SJSA1 (cell line): Measurements from ENCODE around the gene SUPT4H1. TPM values are rescaled to one million over a fixed set of nuclear protein-coding genes. Genes with fewer than 3 reads are reported as not detected.

Source experiments
- DNase-seq, 2 experiments: peaks; one replicate each; pipeline ENCODE4 v3.0.0-alpha.2; 2015 to 2020; ENCODE audit warnings: low spot score in 2 of 2, low read depth in 1 of 2
- H3K27ac ChIP-seq: fragments of 250-450 bp; sonication (Bioruptor Pico); 2 replicates; pipeline ENCODE4 v1.5.1; 2020; ENCODE audit warnings: mild to moderate bottlenecking, moderate library complexity
- H3K27me3 ChIP-seq: fragments of 250-450 bp; sonication (Bioruptor Pico); replicated peaks from 2 replicates; pipeline ENCODE4 v1.5.1; 2020; ENCODE audit warnings: mild to moderate bottlenecking, moderate library complexity
- H3K36me3 ChIP-seq: fragments of 250-450 bp; sonication (Bioruptor Pico); 2 replicates; pipeline ENCODE4 v1.5.1; 2020; ENCODE audit warnings: mild to moderate bottlenecking
- H3K4me1 ChIP-seq: fragments of 250-450 bp; sonication (Bioruptor Pico); replicated peaks from 2 replicates; pipeline ENCODE4 v1.6.1; 2021; ENCODE audit warnings: mild to moderate bottlenecking
- H3K4me3 ChIP-seq: fragments of 250-450 bp; sonication (Bioruptor Pico); 2 replicates; pipeline ENCODE4 v1.5.1; 2020; ENCODE audit warnings: mild to moderate bottlenecking
- H3K9me3 ChIP-seq: fragments of 250-450 bp; sonication (Bioruptor Pico); replicated peaks from 2 replicates; pipeline ENCODE4 v1.5.1; 2020; ENCODE audit warnings: mild to moderate bottlenecking
- total RNA-seq: library from RNA; depleted of rRNA; stranded (reverse); fragments of >200 nt; shearing (Covaris generic); gene quantifications from 2 replicates; pipeline ENCODE4 v1.2.3, GENCODE V29; 2014

Gene SUPT4H1
- total RNA-seq, 1 experiment from 2014 or later: 81.0 TPM

DNA sequence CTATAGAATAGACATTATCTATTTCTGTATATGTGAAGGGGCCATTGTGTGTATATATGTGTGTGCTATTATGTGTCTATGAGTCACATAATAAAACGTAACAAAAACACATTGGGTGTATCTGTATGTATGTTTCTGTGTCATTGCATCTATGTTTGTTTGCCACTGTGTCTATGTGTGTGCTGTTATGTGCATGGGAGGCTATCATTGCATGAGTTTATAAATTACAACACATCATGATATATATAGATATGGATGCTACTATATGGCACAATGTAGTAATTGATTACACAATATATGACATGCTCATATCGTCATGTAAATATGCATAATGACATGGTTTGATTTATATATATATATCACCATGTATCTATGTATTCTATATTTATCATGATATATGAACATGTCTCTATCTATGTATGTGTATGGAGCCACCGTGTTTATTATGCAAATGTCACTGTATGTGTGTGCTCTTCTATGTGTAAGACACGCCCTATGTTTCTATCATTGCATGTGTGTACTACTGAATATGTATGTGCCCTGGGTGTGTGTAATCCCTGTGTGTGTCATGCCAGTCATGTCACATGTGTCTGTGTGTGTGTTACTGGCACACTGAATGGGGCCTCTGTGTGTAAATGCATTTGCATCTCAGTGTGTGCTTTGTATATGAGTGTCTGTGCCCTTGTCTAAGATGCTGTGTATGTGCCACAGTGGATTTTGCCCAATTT, 22.0 kb downstream of the SUPT4H1 start:
- Histone ChIP-seq H3K27ac (no peak overlapping the region), H3K9me3 (no peaks in the 10 kb centered on the region), H3K36me3 (no peaks in the 10 kb centered on the region), H3K4me3 (no peak overlapping the region), H3K4me1 (peaks cover 11% of the 10 kb centered on the region), H3K27me3 (peaks cover 29% of the 10 kb centered on the region)
- no peak for DNase-seq

DNA sequence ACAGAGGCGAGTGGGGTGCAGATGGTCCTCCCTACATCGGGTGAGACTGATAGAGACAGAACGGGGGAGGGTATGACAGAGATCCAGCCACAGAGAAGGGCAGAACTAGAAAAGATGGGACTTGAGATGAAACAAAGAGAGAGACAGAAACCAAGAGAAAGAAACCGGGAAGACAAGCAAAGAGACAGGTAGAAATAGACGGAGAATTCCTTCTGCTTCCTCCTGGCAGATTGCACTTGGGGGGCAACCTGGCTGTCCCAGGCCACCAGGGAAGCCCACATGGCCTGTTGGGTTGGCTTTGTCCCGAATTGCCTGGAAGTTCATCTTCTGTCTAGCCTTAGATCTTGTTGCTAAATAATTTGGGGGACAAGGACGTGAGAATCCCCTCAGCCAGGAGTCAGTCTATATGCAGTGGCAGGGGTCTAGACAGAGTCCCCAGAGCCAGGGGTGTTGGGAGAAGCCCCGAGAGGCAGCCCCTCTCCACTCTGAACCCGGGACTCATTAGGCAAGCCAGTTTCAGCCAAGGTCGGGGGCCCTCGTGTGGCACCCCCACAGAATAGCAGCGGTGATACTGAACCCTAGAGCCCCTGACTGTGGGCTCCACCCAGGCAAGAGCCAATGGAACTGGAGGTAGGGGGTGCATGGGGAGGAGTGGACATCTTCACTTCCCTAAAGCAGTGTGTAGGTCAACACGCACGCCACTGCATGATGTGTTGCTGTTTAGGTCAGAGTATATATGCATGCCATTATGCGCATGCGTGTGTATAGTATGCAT, 22.8 kb downstream of the SUPT4H1 start:
- Histone ChIP-seq H3K36me3 (no peaks in the 10 kb centered on the region), H3K4me1 (peaks cover 15% of the 10 kb centered on the region), H3K27ac (no peak overlapping the region), H3K4me3 (no peak overlapping the region), H3K27me3 (peaks cover 37% of the 10 kb centered on the region), H3K9me3 (no peaks in the 10 kb centered on the region)
- DNase-seq: no peak

GRCh38 chr17:58328195-58329034, 23.6 kb downstream of the SUPT4H1 start, which contains the start of gene TSPOAP1:
Gene TSPOAP1, minus strand, starts transcription at chr17:58328795. Its CDS starts 875 bp downstream, at chr17:58327920.
- Histone ChIP-seq H3K27ac (no peak within 1 kb of the TSS), H3K27me3 (peaks cover 45% of the 10 kb centered on the region), H3K36me3 (no peaks in the 10 kb centered on the region), H3K9me3 (no peaks in the 10 kb centered on the region), H3K4me3 (no peak within 1 kb of the TSS), H3K4me1 (peaks cover 18% of the 10 kb centered on the region)
- DNase-seq: no peak

- peaks cover 18% of the 10 kb centered on the region for H3K4me1 ChIP-seq
- no peak overlapping the region for H3K27ac ChIP-seq
- DNase-seq: no peak
- peaks cover 53% of the 10 kb centered on the region for H3K27me3 ChIP-seq
- no peaks in the 10 kb centered on the region for H3K9me3 ChIP-seq
- H3K36me3 ChIP-seq: no peaks in the 10 kb centered on the region
- no peak overlapping the region for H3K4me3 ChIP-seq
Observed at GRCh38 chr17:58327363-58328194, 24.4 kb downstream of the SUPT4H1 start.

DNA sequence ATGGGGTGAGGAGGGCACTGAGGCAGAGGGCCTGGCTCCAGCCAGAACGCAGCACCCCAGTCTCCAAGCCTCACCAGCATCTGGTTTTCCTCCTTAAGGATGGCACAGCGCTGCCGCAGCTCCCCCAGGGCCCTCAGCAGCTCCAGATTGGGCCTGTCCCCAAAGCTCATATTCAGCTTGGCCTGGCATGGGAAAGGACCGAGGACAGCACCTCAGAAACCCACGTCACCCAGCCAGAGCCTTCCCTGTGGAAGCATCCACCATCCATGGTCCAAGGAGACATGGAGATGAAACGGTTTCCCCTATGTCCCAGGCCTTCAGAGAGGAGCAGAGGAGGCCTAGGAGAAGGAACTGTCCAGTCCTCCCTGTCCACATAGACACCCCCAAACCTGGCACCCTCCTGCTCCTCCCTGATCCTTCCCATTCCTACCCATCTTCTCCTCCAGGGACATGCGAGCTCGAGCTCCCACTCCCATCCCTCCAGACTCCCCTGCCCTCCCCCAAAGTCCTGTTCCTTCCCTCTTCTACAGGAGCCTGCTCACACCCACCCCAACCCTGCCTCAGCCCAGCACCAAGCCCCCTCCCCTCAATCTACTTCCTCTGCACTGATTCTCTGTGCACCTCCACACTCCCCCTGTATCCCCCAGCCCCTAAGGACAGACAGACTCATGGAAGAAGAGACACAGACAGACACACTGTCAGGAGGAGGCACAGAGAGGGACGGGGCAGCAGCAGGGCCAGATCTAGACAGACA, 25.2 kb downstream of the SUPT4H1 start:
- Histone ChIP-seq H3K27me3 (peaks cover 60% of the 10 kb centered on the region), H3K27ac (no peak overlapping the region), H3K4me1 (peaks cover 16% of the 10 kb centered on the region), H3K9me3 (no peaks in the 10 kb centered on the region), H3K36me3 (no peaks in the 10 kb centered on the region), H3K4me3 (no peak overlapping the region)
- no peak for DNase-seq

DNA sequence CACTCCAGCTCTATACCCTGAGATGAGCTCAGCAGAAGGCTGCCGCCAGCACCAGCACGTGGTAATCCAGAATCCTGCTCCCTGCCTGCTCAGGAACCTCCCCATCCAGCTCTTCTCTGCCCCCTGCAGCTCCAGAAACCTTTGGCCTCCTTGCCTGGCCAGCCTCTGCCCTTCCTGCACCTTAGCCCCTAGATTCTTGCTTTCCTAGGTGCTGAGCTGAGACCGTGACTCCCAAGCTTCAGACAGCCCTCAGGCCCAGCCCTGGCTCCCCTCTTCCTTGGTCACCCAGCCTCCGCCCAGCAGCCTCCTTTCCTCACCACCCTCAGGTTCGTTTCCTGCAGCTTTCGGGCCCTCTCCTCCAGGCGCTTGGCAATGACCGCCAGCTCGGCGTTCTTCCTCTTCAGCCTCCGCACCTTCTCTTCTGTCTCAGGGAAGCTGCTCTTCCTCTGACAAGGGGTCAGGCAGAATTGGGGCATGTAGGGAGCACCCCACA, 26.0 kb downstream of the SUPT4H1 start:
- Histone ChIP-seq H3K4me3 (no peak overlapping the region), H3K4me1 (peaks cover 9% of the 10 kb centered on the region), H3K27ac (no peak overlapping the region), H3K9me3 (no peaks in the 10 kb centered on the region), H3K27me3 (peaks cover 60% of the 10 kb centered on the region), H3K36me3 (no peaks in the 10 kb centered on the region)
- no peak for DNase-seq

- Histone ChIP-seq H3K4me1 (peaks cover 7% of the 10 kb centered on the region), H3K9me3 (no peaks in the 10 kb centered on the region), H3K27ac (no peak overlapping the region), H3K27me3 (peaks cover 62% of the 10 kb centered on the region), H3K4me3 (no peak overlapping the region), H3K36me3 (no peaks in the 10 kb centered on the region)
- DNase-seq: no peak
Observed at GRCh38 chr17:58325289-58325726, 26.7 kb downstream of the SUPT4H1 start.

- no peaks in the 10 kb centered on the region for H3K36me3 ChIP-seq
- DNase-seq: no peak
- no peak overlapping the region for H3K27ac ChIP-seq
- peaks cover 7% of the 10 kb centered on the region for H3K4me1 ChIP-seq
- H3K4me3 ChIP-seq: peak overlapping the region; percentile 19
- peaks cover 63% of the 10 kb centered on the region for H3K27me3 ChIP-seq
- no peaks in the 10 kb centered on the region for H3K9me3 ChIP-seq
Observed at GRCh38 chr17:58324409-58325288, 27.4 kb downstream of the SUPT4H1 start.

- no peak overlapping the region for H3K27ac ChIP-seq
- peak overlapping the region; percentile 19; the same call in 1 of the 2 replicates for H3K4me3 ChIP-seq
Observed at GRCh38 chr17:58324056-58324408, 28.0 kb downstream of the SUPT4H1 start.

GRCh38 chr17:58323366-58324055, 28.5 kb downstream of the SUPT4H1 start:
- Histone ChIP-seq H3K4me1 (peaks cover 7% of the 10 kb centered on the region), H3K27me3 (peaks cover 64% of the 10 kb centered on the region), H3K4me3 (no peak overlapping the region), H3K36me3 (no peaks in the 10 kb centered on the region), H3K9me3 (no peaks in the 10 kb centered on the region), H3K27ac (no peak overlapping the region)
- no peak for DNase-seq

More at GRCh38 chr17:58324056-58324408, 28.0 kb downstream of the SUPT4H1 start:
- Histone ChIP-seq H3K4me1 (peaks cover 7% of the 10 kb centered on the region), H3K9me3 (no peaks in the 10 kb centered on the region), H3K27me3 (peaks cover 63% of the 10 kb centered on the region), H3K36me3 (no peaks in the 10 kb centered on the region)
- DNase-seq: no peak

DNA sequence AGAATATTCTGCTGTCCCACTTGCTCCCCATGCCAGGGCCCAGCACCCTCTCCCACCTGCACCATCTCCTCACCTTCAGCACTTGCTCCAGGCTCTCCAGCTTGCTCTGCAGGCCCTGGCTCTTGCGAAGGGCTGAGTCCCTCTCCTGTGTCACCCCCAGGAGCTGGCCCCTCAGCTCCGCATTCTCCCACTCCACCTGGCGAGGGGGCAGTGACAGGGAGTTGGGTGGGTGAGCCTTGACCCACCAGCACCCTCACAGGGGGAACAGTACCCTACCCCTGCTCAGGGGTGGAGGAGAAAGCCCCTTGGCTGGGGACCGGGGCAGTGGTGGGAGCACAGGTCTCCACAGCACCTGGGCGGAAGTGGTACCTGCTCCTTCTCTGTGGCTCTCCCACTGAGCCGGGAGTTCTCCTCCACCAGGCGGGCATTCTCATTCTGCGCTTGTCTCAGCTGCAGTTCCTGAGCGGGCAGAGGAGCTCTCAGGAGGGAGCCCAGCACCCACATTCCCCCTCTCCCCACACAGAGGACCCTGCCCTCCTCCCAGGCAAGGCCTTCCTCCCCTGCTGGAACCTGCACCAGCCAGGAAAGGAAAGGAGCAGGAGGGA, 29.3 kb downstream of the SUPT4H1 start:
- H3K9me3 ChIP-seq: no peaks in the 10 kb centered on the region
- H3K4me1 ChIP-seq: peaks cover 7% of the 10 kb centered on the region
- no peaks in the 10 kb centered on the region for H3K36me3 ChIP-seq
- no peak overlapping the region for H3K4me3 ChIP-seq
- peaks cover 58% of the 10 kb centered on the region for H3K27me3 ChIP-seq
- no peak for DNase-seq
- no peak overlapping the region for H3K27ac ChIP-seq
